HepG2 (cell line): ENCODE measurements around the gene EVA1C. TPM values are rescaled to one million over a fixed set of nuclear protein-coding genes. Genes with fewer than 3 reads are reported as not detected.

Experiments used
- ATAC-seq: fragments of 200-7000 bp; cut with Tn5 transposase; 3 replicates; pipeline ENCODE4 v1.9.1; 2020; ENCODE audit warnings: mild to moderate bottlenecking, moderate library complexity
- BruUV-seq: library from RNA; stranded (reverse); fragments of 400-500 nt; replicated peaks from 2 replicates; lab custom pipeline; 2021; lab: Mats Ljungman, UMichigan
- CTCF ChIA-PET: fragments of 300-600 bp; formaldehyde crosslinking; extraction: SDS; loops from one replicate; lab custom pipeline; 2021; ENCODE audit warnings: low total read pairs, inconsistent platforms, low intra/inter-chr PET ratio; lab: Yijun Ruan, JAX
- POLR2A ChIA-PET: fragments of 350-600 bp; sonication (Branson Sonifier 250); formaldehyde crosslinking; loops from one replicate; lab custom pipeline; 2020; ENCODE audit warnings: antibody characterized with exemption, inconsistent platforms; lab: Yijun Ruan, JAX
- DNase-seq: peaks from one replicate; pipeline ENCODE4 v3.0.0-alpha.2; 2015; ENCODE audit warnings: low spot score
- FAIRE-seq: peaks from 3 replicates; lab custom pipeline; 2011; peaks lifted over from hg19 to GRCh38; lab: Jason Lieb, UNC
- H2AFZ ChIP-seq: one replicate; pipeline ENCODE4 v1.6.1; 2011; ENCODE audit warnings: low read length, inconsistent platforms
- H3K27ac ChIP-seq: fragments of 300-600 bp; 3 replicates; pipeline ENCODE4 v1.8.0; 2011; ENCODE audit warnings: mixed run types, mild to moderate bottlenecking, mixed read lengths, low read length, inconsistent platforms; ENCODE audit not compliant: insufficient read depth; ENCODE audit errors: extremely low read length
- H3K27me3 ChIP-seq, 2 experiments: fragments of 200-600 bp in 1 of 2; 2 replicates in 1 of 2; 3 replicates in 1 of 2; pipeline versions ENCODE4 v1.6.0 to v1.8.0; 2011; ENCODE audit warnings: low read length in 2 of 2, mild to moderate bottlenecking in 2 of 2, moderate library complexity in 2 of 2, inconsistent platforms in 1 of 2; ENCODE audit not compliant: insufficient read depth in 2 of 2, control insufficient read depth in 1 of 2
- H3K36me3 ChIP-seq, 2 experiments: fragments of 200-600 bp in 1 of 2; replicated peaks in 1 of 2; 2 replicates in 1 of 2; 3 replicates in 1 of 2; pipeline versions ENCODE4 v1.5.1 to v1.8.0; 2011; ENCODE audit warnings: low read length in 2 of 2, inconsistent platforms in 1 of 2; ENCODE audit not compliant: insufficient read depth in 2 of 2, control insufficient read depth in 1 of 2
- H3K4me1 ChIP-seq: 2 replicates; pipeline ENCODE4 v1.5.1; 2012; ENCODE audit warnings: low read length, inconsistent platforms; ENCODE audit not compliant: insufficient read depth
- H3K4me2 ChIP-seq: 2 replicates; pipeline ENCODE4 v1.6.0; 2011; ENCODE audit warnings: low read depth, low read length, inconsistent platforms
- H3K4me3 ChIP-seq, 3 experiments: fragments of 200-600 bp in 1 of 3; sonication (generic), shearing (Covaris generic) in 1 of 3; replicated peaks in 1 of 3; 2 replicates each; pipeline ENCODE4 v1.5.1; 2011 to 2016; ENCODE audit warnings: low read length in 3 of 3, inconsistent platforms in 2 of 3, low read depth in 2 of 3, mild to moderate bottlenecking in 2 of 3, control low read depth in 1 of 3, mixed read lengths in 1 of 3; ENCODE audit not compliant: insufficient read depth in 1 of 3
- H3K79me2 ChIP-seq: one replicate; pipeline ENCODE4 v1.6.1; 2011; ENCODE audit warnings: low read length, inconsistent platforms; ENCODE audit not compliant: insufficient read depth
- H3K9ac ChIP-seq: 2 replicates; pipeline ENCODE4 v1.6.0; 2011; ENCODE audit warnings: mild to moderate bottlenecking, low read depth, low read length, inconsistent platforms; ENCODE audit not compliant: insufficient read depth
- H3K9me3 ChIP-seq: 2 replicates; pipeline ENCODE4 v1.5.1; 2012; ENCODE audit warnings: mild to moderate bottlenecking, low read length
- H4K20me1 ChIP-seq: 2 replicates; pipeline ENCODE4 v1.6.0; 2011; ENCODE audit warnings: inconsistent platforms, mild to moderate bottlenecking, low read length, moderate library complexity; ENCODE audit not compliant: insufficient read depth
- GATAD1 ChIP-seq: IDR thresholded peaks from 2 replicates; pipeline ENCODE4 v1.6.1; 2016; ENCODE audit warnings: missing genetic modification reagents, missing compliant biosample characterization
- LCORL ChIP-seq, 2 experiments: fragments of 450-650 bp in 1 of 2; sonication (generic) in 1 of 2; formaldehyde crosslinking in 1 of 2; IDR thresholded peaks; 2 replicates each; pipeline versions ENCODE4 v1.5.0 to v1.6.1; 2017 to 2020; ENCODE audit warnings: antibody characterized with exemption in 1 of 2, missing genetic modification reagents in 1 of 2
- RBM22 ChIP-seq: fragments of 200-400 bp; formaldehyde crosslinking; optimal IDR thresholded peaks from 2 replicates; pipeline ENCODE3; 2017; ENCODE audit warnings: mild to moderate bottlenecking, low read length, moderate library complexity
- RFX3 ChIP-seq: IDR thresholded peaks from 2 replicates; pipeline ENCODE4 v1.6.1; 2016; ENCODE audit warnings: missing biosample characterization, missing genetic modification reagents
- SMARCC2 ChIP-seq: fragments of 450-650 bp; IDR thresholded peaks from 2 replicates; pipeline ENCODE4 v1.6.1; 2017; ENCODE audit warnings: antibody characterized with exemption, mild to moderate bottlenecking
- SRSF4 ChIP-seq: fragments of 200-400 bp; formaldehyde crosslinking; IDR thresholded peaks from one replicate; pipeline ENCODE4 v1.6.1; 2018; ENCODE audit warnings: mild to moderate bottlenecking, low read depth, low read length, moderate library complexity; ENCODE audit not compliant: poor library complexity, severe bottlenecking
- ZNF232 ChIP-seq: sonication (generic); formaldehyde crosslinking; IDR thresholded peaks from 2 replicates; pipeline ENCODE4 v1.4.0; 2020; ENCODE audit warnings: missing genetic modification reagents, borderline replicate concordance
- ZNF562 ChIP-seq: sonication (generic); formaldehyde crosslinking; IDR thresholded peaks from 2 replicates; pipeline ENCODE4 v1.8.0; 2022; ENCODE audit warnings: missing genetic modification reagents, borderline replicate concordance
- ZNF563 ChIP-seq: sonication (generic); formaldehyde crosslinking; IDR thresholded peaks from 2 replicates; pipeline ENCODE4 v1.8.0; 2022; ENCODE audit warnings: mild to moderate bottlenecking, moderate library complexity, missing genetic modification reagents
- ZNF891 ChIP-seq: sonication (generic); formaldehyde crosslinking; IDR thresholded peaks from 2 replicates; pipeline ENCODE4 v1.5.0; 2020; ENCODE audit warnings: mild to moderate bottlenecking, missing genetic modification reagents
- ZSCAN29 ChIP-seq: sonication (generic); formaldehyde crosslinking; conservative IDR thresholded peaks from 2 replicates; pipeline ENCODE4 v1.4.0; 2020; ENCODE audit warnings: mild to moderate bottlenecking, missing genetic modification reagents
- ZSCAN31 ChIP-seq: sonication (generic); formaldehyde crosslinking; IDR thresholded peaks from 2 replicates; pipeline ENCODE4 v1.5.0; 2020; ENCODE audit warnings: low read depth, mild to moderate bottlenecking, missing genetic modification reagents
- WGBS: methylation state at CpG from one replicate; pipeline ENCODE4 v1.1.6; 2017; ENCODE audit warnings: low lambda C conversion rate; 5-methylcytosine and 5-hydroxymethylcytosine counted together
- in situ Hi-C: cut with HindIII; loops from 2 replicates; pipeline ENCODE4 v1.10.0; 2017; ENCODE audit warnings: low pct_unique_long_range_greater_than_20kb; ENCODE audit not compliant: extremely low pct_ligation_motif_present
- intact Hi-C: fragments of 100-400 bp; cut with micrococcal nuclease; formaldehyde crosslinking; loops from one replicate; pipeline ENCODE4 v1.10.0; 2022; ENCODE audit not compliant: unreplicated experiment
- polyA plus RNA-seq, 8 experiments: library from polyadenylated mRNA; depleted of rRNA in 3 of 8; stranded (reverse) in 7 of 8; unstranded in 1 of 8; fragments of >200 nt; fragmentation: Illumina TruSeq in 4 of 8; extraction: Trizol in 4 of 8; gene quantifications; 2 replicates each; pipeline versions ENCODE4 v1.2.1 to v1.2.3, GENCODE V29; 2011 to 2016; ENCODE audit warnings: low read depth in 4 of 8, missing spikeins in 1 of 8, mixed read lengths in 1 of 8; ENCODE audit not compliant: insufficient read depth in 1 of 8
- total RNA-seq, 5 experiments: library from RNA; depleted of rRNA; stranded (reverse); fragments of >200 nt; fragmentation: Illumina TruSeq; extraction: Trizol; gene quantifications; 2 replicates each; pipeline ENCODE4 v1.2.3, GENCODE V29; 2016; ENCODE audit warnings: low read depth in 1 of 5
- TF ChIP-seq, protein P1 (sequence below): sonication (generic); formaldehyde crosslinking; IDR thresholded peaks from 2 replicates; pipeline ENCODE4 v1.4.0; 2020; ENCODE audit warnings: missing genetic modification reagents, borderline replicate concordance
- TF ChIP-seq, protein P2 (sequence below): IDR thresholded peaks from 2 replicates; pipeline ENCODE4 v1.6.1; 2016; ENCODE audit warnings: mild to moderate bottlenecking, missing biosample characterization, missing genetic modification reagents
- TF ChIP-seq, protein P3 (sequence below): sonication (generic); formaldehyde crosslinking; IDR thresholded peaks from 2 replicates; pipeline ENCODE4 v1.9.0; 2022; ENCODE audit warnings: missing genetic modification reagents, mild to moderate bottlenecking, borderline replicate concordance
- TF ChIP-seq, protein P4 (sequence below): sonication (generic); formaldehyde crosslinking; IDR thresholded peaks from 2 replicates; pipeline ENCODE4 v1.5.0; 2020; ENCODE audit warnings: mild to moderate bottlenecking, missing genetic modification reagents, borderline replicate concordance

Gene EVA1C
- total and polyA plus RNA-seq, 2 of the 13 experiments (the other 11 are each of a cell fraction or from before 2014, with no cell fraction given), result 0.29 to 0.34 TPM

DNA sequence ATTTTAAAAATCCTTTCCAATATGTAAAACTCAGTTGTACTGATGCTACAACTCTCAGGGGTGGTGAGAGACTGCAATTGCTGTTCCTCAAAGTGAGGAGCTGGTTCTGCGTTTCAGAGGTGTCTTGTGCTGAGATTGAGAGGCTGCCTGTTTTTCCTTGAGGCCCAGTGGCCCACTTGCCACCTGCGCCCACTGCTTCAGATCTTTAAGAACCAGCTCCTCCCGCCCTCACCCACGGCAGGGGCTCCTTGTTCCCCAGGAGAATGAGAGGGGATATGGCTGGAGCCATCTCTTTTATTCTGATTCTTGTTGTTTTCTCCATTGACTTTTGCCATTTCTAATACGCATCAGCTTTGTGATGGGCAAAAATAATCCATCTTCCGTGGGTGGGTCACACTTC, 45.5 kb downstream of the EVA1C start:
- ATAC-seq (no peak), DNase-seq (no peak), FAIRE-seq (no peak)
- WGBS, result 86% methylated on average over 6 of the region's 6 CpGs
- no peak overlapping the region; a peak in 1 of 6 replicates for H3K4me3 ChIP-seq
- no peaks in the 10 kb centered on the region for H3K36me3 ChIP-seq
- peaks cover 38% of the 10 kb centered on the region for H3K4me1 ChIP-seq
- ChIA-PET CTCF (no interaction called here), POLR2A (no interaction called here)
- no peaks in the 10 kb centered on the region for H3K9me3 ChIP-seq
- H4K20me1 ChIP-seq, result no peaks in the 10 kb centered on the region
- H3K27ac ChIP-seq, result no peak overlapping the region
- no peak overlapping the region for H3K9ac ChIP-seq
- in situ Hi-C loops (no loop called here), intact Hi-C loops (no loop called here)
- no peak overlapping the region for H3K4me2 ChIP-seq
- no peaks in the 10 kb centered on the region for H3K79me2 ChIP-seq
- no peak overlapping the region for H2AFZ ChIP-seq
- no peak for TF ChIP-seq ZSCAN29 (CRISPR knock-in tag)
- TF ChIP-seq RFX3 (CRISPR knock-in tag), result no peak
- TF ChIP-seq, protein P1, sequence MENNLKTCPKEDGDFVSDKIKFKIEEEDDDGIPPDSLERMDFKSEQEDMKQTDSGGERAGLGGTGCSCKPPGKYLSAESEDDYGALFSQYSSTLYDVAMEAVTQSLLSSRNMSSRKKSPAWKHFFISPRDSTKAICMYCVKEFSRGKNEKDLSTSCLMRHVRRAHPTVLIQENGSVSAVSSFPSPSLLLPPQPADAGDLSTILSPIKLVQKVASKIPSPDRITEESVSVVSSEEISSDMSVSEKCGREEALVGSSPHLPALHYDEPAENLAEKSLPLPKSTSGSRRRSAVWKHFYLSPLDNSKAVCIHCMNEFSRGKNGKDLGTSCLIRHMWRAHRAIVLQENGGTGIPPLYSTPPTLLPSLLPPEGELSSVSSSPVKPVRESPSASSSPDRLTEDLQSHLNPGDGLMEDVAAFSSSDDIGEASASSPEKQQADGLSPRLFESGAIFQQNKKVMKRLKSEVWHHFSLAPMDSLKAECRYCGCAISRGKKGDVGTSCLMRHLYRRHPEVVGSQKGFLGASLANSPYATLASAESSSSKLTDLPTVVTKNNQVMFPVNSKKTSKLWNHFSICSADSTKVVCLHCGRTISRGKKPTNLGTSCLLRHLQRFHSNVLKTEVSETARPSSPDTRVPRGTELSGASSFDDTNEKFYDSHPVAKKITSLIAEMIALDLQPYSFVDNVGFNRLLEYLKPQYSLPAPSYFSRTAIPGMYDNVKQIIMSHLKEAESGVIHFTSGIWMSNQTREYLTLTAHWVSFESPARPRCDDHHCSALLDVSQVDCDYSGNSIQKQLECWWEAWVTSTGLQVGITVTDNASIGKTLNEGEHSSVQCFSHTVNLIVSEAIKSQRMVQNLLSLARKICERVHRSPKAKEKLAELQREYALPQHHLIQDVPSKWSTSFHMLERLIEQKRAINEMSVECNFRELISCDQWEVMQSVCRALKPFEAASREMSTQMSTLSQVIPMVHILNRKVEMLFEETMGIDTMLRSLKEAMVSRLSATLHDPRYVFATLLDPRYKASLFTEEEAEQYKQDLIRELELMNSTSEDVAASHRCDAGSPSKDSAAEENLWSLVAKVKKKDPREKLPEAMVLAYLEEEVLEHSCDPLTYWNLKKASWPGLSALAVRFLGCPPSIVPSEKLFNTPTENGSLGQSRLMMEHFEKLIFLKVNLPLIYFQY (CRISPR knock-in tag), result no peak
- TF ChIP-seq, protein P2, sequence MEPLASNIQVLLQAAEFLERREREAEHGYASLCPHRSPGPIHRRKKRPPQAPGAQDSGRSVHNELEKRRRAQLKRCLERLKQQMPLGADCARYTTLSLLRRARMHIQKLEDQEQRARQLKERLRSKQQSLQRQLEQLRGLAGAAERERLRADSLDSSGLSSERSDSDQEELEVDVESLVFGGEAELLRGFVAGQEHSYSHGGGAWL (CRISPR knock-in tag), result no peak
- TF ChIP-seq, protein P3, sequence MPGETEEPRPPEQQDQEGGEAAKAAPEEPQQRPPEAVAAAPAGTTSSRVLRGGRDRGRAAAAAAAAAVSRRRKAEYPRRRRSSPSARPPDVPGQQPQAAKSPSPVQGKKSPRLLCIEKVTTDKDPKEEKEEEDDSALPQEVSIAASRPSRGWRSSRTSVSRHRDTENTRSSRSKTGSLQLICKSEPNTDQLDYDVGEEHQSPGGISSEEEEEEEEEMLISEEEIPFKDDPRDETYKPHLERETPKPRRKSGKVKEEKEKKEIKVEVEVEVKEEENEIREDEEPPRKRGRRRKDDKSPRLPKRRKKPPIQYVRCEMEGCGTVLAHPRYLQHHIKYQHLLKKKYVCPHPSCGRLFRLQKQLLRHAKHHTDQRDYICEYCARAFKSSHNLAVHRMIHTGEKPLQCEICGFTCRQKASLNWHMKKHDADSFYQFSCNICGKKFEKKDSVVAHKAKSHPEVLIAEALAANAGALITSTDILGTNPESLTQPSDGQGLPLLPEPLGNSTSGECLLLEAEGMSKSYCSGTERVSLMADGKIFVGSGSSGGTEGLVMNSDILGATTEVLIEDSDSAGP (CRISPR knock-in tag), result no peak
- TF ChIP-seq RBM22, result no peak
- no peak for TF ChIP-seq ZNF563
- TF ChIP-seq SMARCC2, result no peak
- TF ChIP-seq ZSCAN31, result no peak
- TF ChIP-seq, protein P4, sequence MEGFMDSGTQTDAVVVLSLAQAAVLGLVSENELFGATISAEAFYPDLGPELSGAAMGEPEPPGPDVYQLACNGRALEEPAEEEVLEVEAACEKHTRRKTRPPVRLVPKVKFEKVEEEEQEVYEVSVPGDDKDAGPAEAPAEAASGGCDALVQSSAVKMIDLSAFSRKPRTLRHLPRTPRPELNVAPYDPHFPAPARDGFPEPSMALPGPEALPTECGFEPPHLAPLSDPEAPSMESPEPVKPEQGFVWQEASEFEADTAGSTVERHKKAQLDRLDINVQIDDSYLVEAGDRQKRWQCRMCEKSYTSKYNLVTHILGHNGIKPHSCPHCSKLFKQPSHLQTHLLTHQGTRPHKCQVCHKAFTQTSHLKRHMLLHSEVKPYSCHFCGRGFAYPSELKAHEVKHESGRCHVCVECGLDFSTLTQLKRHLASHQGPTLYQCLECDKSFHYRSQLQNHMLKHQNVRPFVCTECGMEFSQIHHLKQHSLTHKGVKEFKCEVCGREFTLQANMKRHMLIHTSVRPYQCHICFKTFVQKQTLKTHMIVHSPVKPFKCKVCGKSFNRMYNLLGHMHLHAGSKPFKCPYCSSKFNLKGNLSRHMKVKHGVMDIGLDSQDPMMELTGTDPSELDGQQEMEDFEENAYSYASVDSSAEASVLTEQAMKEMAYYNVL (CRISPR knock-in tag), result no peak
- TF ChIP-seq ZNF562, result no peak
- no peak for TF ChIP-seq ZNF891
- TF ChIP-seq ZNF232 (CRISPR knock-in tag), result no peak
- no peak for TF ChIP-seq SRSF4
- no peak for TF ChIP-seq LCORL (IDR thresholded peaks at IDR 0.05)
- TF ChIP-seq LCORL (CRISPR knock-in tag; IDR thresholded peaks at IDR 0.05), result no peak
- no peak for TF ChIP-seq GATAD1 (CRISPR knock-in tag)
- TF ChIP-seq, all 625 proteins: peak for 0
- no peaks in the 10 kb centered on the region for H3K27me3 ChIP-seq
- no TSS peak for BruUV-seq
